Body of pancreas (tissue), 4 donors: ENCODE measurements around the gene DCLK2.

Experiments
- POLR2A ChIP-seq, 3 donors: fragments of 450-650 bp; IDR thresholded peaks; one replicate each; pipeline ENCODE4 v1.6.1; 2016; ENCODE audit warnings: antibody characterized with exemption in 3 of 3, mild to moderate bottlenecking in 2 of 3
- TF ChIP-seq, protein P1 (sequence below), 7 experiments: fragments of 450-650 bp in 4 of 7; fragments of 200-600 bp in 3 of 7; sonication (generic) in 3 of 7; IDR thresholded peaks; one replicate each; pipeline ENCODE4 v1.5.1; 2016 to 2019; ENCODE audit warnings: antibody characterized with exemption in 7 of 7

DNA sequence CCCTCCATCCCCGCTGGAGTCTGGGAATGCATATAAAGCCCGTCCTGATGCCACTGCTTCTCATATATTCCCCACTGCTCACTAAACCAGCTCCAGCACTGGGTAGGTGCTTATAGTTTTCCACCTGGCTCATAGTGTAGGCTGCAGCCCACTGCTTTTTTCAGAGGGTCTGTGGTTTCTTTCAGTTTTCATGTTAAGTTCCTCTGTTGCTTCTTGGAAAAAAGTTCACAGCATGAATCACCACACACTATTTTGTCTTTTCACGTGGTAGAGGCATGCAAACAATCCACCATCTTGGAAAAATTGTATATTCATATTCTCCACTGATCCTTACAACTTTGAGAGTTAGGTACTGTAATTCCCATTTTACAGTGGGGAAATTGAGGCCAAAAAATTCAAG lies 39.4 kb downstream of the DCLK2 start:
- TF ChIP-seq, protein P1, sequence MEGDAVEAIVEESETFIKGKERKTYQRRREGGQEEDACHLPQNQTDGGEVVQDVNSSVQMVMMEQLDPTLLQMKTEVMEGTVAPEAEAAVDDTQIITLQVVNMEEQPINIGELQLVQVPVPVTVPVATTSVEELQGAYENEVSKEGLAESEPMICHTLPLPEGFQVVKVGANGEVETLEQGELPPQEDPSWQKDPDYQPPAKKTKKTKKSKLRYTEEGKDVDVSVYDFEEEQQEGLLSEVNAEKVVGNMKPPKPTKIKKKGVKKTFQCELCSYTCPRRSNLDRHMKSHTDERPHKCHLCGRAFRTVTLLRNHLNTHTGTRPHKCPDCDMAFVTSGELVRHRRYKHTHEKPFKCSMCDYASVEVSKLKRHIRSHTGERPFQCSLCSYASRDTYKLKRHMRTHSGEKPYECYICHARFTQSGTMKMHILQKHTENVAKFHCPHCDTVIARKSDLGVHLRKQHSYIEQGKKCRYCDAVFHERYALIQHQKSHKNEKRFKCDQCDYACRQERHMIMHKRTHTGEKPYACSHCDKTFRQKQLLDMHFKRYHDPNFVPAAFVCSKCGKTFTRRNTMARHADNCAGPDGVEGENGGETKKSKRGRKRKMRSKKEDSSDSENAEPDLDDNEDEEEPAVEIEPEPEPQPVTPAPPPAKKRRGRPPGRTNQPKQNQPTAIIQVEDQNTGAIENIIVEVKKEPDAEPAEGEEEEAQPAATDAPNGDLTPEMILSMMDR (IDR thresholded peaks at IDR 0.05), result no peak
- TF ChIP-seq POLR2A (IDR thresholded peaks at IDR 0.05), result no peak
